MCF 10A (cell line): ENCODE data around the gene PTPRT. TPM values are rescaled to one million over a fixed set of nuclear protein-coding genes. Genes with fewer than 3 reads are reported as not detected.

Experiments used
- BruUV-seq: library from RNA; stranded (reverse); fragments of 400-500 nt; replicated peaks from 2 replicates; lab custom pipeline; 2021; lab: Mats Ljungman, UMichigan
- CTCF ChIA-PET: fragments of 300-600 bp; sonication (Branson Sonifier 250); formaldehyde crosslinking; extraction: SDS; loops from one replicate; lab custom pipeline; 2021; ENCODE audit warnings: antibody characterized with exemption, inconsistent platforms; lab: Yijun Ruan, JAX
- POLR2A ChIA-PET: fragments of 300-600, 350-650 bp; sonication (Branson Sonifier 250); formaldehyde crosslinking; extraction: SDS; loops from one replicate; lab custom pipeline; 2020; ENCODE audit warnings: antibody characterized with exemption, inconsistent platforms; lab: Yijun Ruan, JAX
- DNase-seq: peaks from one replicate; pipeline ENCODE4 v3.0.0-alpha.2; 2018; ENCODE audit not compliant: unreplicated experiment
- H3K27ac Mint-ChIP-seq: one replicate; pipeline ENCODE4 v1.8.0; 2022; ENCODE audit warnings: mild to moderate bottlenecking, low read depth, mixed read lengths; ENCODE audit not compliant: unreplicated experiment
- H3K27me3 Mint-ChIP-seq: one replicate; pipeline ENCODE4 v1.8.0; 2022; ENCODE audit warnings: mixed read lengths; ENCODE audit not compliant: insufficient read depth, unreplicated experiment
- H3K36me3 Mint-ChIP-seq: one replicate; pipeline ENCODE4 v1.8.0; 2022; ENCODE audit warnings: mild to moderate bottlenecking, moderate library complexity, mixed read lengths; ENCODE audit not compliant: insufficient read depth, unreplicated experiment
- H3K4me1 Mint-ChIP-seq: one replicate; pipeline ENCODE4 v1.8.0; 2022; ENCODE audit warnings: mixed read lengths; ENCODE audit not compliant: insufficient read depth, unreplicated experiment
- H3K4me3 Mint-ChIP-seq: one replicate; pipeline ENCODE4 v1.8.0; 2022; ENCODE audit warnings: mild to moderate bottlenecking, moderate library complexity, mixed read lengths; ENCODE audit not compliant: unreplicated experiment
- H3K9me3 Mint-ChIP-seq: one replicate; pipeline ENCODE4 v1.8.0; 2022; ENCODE audit warnings: mixed read lengths; ENCODE audit not compliant: unreplicated experiment
- intact Hi-C: fragments of 100-400 bp; cut with micrococcal nuclease; formaldehyde crosslinking; loops from 2 replicates; pipeline ENCODE4 v1.14.1; 2022
- total RNA-seq: library from RNA; stranded (reverse); gene quantifications from 2 replicates; pipeline ENCODE4 v1.2.3, GENCODE V29; 2022
- TF ChIP-seq, protein P1 (sequence below): fragments of 200-600 bp; IDR thresholded peaks from one replicate; pipeline ENCODE4 v1.8.0; 2022; ENCODE audit warnings: antibody characterized with exemption, mild to moderate bottlenecking; ENCODE audit not compliant: unreplicated experiment

Gene PTPRT
- total RNA-seq, 1 experiment from 2014 or later = not detected

DNA sequence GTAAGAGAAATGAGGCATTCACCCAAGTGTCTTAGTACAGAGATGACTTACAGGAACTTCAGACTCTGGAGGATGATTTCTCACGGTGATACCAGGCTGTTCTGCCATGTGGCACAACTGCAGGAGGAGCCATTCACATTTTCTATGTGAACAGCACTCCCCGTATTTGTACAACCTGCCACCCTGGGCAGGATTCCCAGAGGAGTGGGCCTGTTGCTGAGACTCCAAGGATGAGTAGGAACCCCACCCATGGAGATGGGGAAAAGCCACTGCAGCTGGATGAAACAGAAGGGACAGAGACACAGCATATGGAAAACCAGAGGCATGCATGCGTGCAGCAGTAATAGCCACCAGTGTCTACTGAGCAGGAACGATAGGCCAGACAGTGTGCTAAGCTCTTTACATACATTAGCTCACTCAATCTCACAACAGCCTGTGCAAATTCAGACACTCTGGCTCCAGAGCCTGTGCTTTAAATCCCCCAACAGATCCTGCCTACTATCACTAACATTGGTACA lies 48.0 kb upstream of the PTPRT start:
- intact Hi-C loops = no loop called here
- H3K36me3 Mint-ChIP-seq = no peaks in the 10 kb centered on the region
- TF ChIP-seq, protein P1, sequence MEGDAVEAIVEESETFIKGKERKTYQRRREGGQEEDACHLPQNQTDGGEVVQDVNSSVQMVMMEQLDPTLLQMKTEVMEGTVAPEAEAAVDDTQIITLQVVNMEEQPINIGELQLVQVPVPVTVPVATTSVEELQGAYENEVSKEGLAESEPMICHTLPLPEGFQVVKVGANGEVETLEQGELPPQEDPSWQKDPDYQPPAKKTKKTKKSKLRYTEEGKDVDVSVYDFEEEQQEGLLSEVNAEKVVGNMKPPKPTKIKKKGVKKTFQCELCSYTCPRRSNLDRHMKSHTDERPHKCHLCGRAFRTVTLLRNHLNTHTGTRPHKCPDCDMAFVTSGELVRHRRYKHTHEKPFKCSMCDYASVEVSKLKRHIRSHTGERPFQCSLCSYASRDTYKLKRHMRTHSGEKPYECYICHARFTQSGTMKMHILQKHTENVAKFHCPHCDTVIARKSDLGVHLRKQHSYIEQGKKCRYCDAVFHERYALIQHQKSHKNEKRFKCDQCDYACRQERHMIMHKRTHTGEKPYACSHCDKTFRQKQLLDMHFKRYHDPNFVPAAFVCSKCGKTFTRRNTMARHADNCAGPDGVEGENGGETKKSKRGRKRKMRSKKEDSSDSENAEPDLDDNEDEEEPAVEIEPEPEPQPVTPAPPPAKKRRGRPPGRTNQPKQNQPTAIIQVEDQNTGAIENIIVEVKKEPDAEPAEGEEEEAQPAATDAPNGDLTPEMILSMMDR = no peak
- DNase-seq = no peak
- no TSS peak for BruUV-seq
- peaks cover 22% of the 10 kb centered on the region for H3K9me3 Mint-ChIP-seq
- no peak overlapping the region for H3K27ac Mint-ChIP-seq
- H3K27me3 Mint-ChIP-seq = no peaks in the 10 kb centered on the region
- no peak overlapping the region for H3K4me3 Mint-ChIP-seq
- no peaks in the 10 kb centered on the region for H3K4me1 Mint-ChIP-seq
- POLR2A ChIA-PET = no interaction called here
- CTCF ChIA-PET = interaction anchor here (0.6 kb wide), 1 partner anchor 978 kb away, joined by 3 read pairs; no protein-coding TSS in a partner anchor

DNA sequence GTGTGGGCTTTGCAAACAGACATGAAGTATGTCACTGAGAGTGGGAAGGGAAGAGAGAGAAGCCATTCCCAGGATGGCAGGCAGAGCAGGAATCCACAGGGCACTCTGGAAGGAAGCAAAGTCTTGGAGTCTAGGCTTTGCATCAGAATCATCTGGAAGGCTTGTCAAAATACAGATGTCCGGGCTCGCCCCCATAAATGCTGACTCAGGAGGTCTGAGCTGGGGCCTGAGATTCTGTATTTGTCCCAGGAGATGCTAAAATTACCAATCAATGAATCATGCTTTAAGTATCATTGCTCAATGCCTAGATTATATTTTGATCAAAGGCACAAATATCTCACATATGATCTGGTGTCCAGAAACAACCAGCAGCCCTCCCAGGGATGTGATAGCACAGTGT lies 46.3 kb upstream of the PTPRT start:
- Mint-ChIP-seq H3K36me3 (no peaks in the 10 kb centered on the region), H3K27ac (no peak overlapping the region), H3K9me3 (peaks cover 30% of the 10 kb centered on the region), H3K4me1 (no peaks in the 10 kb centered on the region), H3K27me3 (no peaks in the 10 kb centered on the region), H3K4me3 (no peak overlapping the region)
- no peak for DNase-seq
- TF ChIP-seq, protein P1 = no peak
- BruUV-seq = no TSS peak
- intact Hi-C loops = no loop called here
- ChIA-PET CTCF (no interaction called here), POLR2A (no interaction called here)

DNA sequence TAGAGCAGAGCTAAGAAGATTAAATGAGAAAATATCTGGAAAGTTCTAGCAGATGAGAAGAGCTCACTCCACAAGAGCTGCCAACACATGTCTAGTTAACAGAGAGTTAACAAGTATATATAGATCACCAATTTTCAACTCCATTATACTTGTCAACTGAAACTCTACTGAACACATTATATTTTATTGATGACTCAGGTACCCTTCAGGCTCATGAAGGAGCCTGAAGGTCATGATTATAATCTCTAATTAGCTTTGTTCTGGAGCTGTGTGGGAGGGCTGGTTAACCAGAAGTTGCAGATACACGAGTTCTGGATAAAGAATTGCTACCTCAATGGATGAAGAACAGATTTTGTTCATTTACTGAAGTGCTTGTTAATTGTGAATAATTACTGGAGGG lies 42.1 kb upstream of the PTPRT start:
- intact Hi-C loops = no loop called here
- TF ChIP-seq, protein P1 = no peak
- BruUV-seq = no TSS peak
- ChIA-PET CTCF (interaction anchor here (0.6 to 1.1 kb wide), 2 partner anchors 1497 to 1756 kb away, joined by 3 read pairs; no protein-coding TSS in a partner anchor), POLR2A (no interaction called here)
- Mint-ChIP-seq H3K27ac (no peak overlapping the region), H3K9me3 (peaks cover 11% of the 10 kb centered on the region), H3K27me3 (no peaks in the 10 kb centered on the region), H3K4me3 (no peak overlapping the region), H3K36me3 (peaks cover 6% of the 10 kb centered on the region), H3K4me1 (no peaks in the 10 kb centered on the region)
- DNase-seq = no peak

DNA sequence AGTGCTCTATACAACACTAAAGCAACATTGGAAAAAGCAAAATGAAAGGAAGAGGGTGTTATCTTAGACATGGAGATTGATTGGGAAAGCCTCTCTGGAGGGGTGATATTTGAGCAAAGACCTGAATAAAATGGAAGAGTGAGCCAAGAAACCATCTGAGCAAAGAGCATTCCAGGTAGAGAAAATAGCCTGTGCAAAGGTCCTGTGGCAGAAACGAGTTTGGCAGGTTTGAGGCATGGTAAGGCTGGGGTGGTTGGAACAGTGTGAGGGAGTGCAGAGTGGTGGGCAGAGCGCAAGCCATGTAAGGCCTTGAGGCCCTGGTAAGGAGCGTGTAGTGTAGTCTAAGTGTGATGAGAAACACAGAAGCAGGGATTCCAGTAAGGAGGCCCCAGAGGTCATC lies 40.0 kb upstream of the PTPRT start:
- DNase-seq = no peak
- intact Hi-C loops = no loop called here
- ChIA-PET POLR2A (no interaction called here), CTCF (no interaction called here)
- BruUV-seq = no TSS peak
- Mint-ChIP-seq H3K36me3 (peaks cover 6% of the 10 kb centered on the region), H3K4me3 (no peak overlapping the region), H3K27me3 (no peaks in the 10 kb centered on the region), H3K9me3 (peaks cover 7% of the 10 kb centered on the region), H3K27ac (no peak overlapping the region), H3K4me1 (no peaks in the 10 kb centered on the region)
- TF ChIP-seq, protein P1 = no peak
